Spleen (tissue), 11 donors: ENCODE results near the gene PLCB4. TPM values are rescaled to one million over a fixed set of nuclear protein-coding genes. Genes with fewer than 3 reads are reported as not detected.
A peak's percentile ranks its signal among the peaks of the same experiment; 100 is the strongest.

Experiments
- DNase-seq: peaks from one replicate; pipeline ENCODE4 v3.0.0-alpha.2; 2020
- H3K27ac ChIP-seq, 8 donors: fragments of 200-600 bp; sonication (generic) in 7 of 8; 1 replicate in 4 of 8; 2 replicates in 4 of 8; pipeline versions ENCODE4 v1.5.0 to v1.8.0; 2016 to 2021; ENCODE audit warnings: inconsistent platforms in 4 of 8, mild to moderate bottlenecking in 4 of 8, moderate library complexity in 1 of 8
- H3K27me3 ChIP-seq, 7 donors: fragments of 200-600 bp; sonication (generic) in 6 of 7; replicated peaks in 1 of 7; 1 replicate in 4 of 7; 2 replicates in 3 of 7; pipeline versions ENCODE4 v1.5.0 to v1.8.0; 2016 to 2021; ENCODE audit warnings: inconsistent platforms in 3 of 7, mild to moderate bottlenecking in 1 of 7
- H3K36me3 ChIP-seq, 6 donors: fragments of 200-600 bp; sonication (generic) in 5 of 6; 1 replicate in 4 of 6; 2 replicates in 2 of 6; pipeline versions ENCODE4 v1.5.0 to v1.8.0; 2016 to 2021; ENCODE audit warnings: inconsistent platforms in 2 of 6
- H3K4me1 ChIP-seq, 6 donors: fragments of 200-600 bp; sonication (generic) in 5 of 6; 1 replicate in 3 of 6; 2 replicates in 3 of 6; pipeline versions ENCODE4 v1.5.0 to v1.8.0; 2016 to 2021; ENCODE audit warnings: inconsistent platforms in 3 of 6
- H3K4me3 ChIP-seq, 8 donors: fragments of 200-600 bp; sonication (generic) in 7 of 8; 1 replicate in 4 of 8; 2 replicates in 4 of 8; pipeline versions ENCODE4 v1.5.0 to v1.8.0; 2016 to 2021; ENCODE audit warnings: inconsistent platforms in 4 of 8, mild to moderate bottlenecking in 4 of 8, moderate library complexity in 2 of 8
- H3K9me3 ChIP-seq, 8 donors: fragments of 200-600 bp; sonication (generic) in 7 of 8; 1 replicate in 4 of 8; 2 replicates in 4 of 8; pipeline versions ENCODE4 v1.5.0 to v1.8.0; 2016 to 2021; ENCODE audit warnings: inconsistent platforms in 4 of 8
- POLR2A ChIP-seq, 3 donors: fragments of 450-650 bp; IDR thresholded peaks; one replicate each; pipeline ENCODE4 v1.5.1; 2017; ENCODE audit warnings: antibody characterized with exemption in 3 of 3, mild to moderate bottlenecking in 1 of 3
- POLR2AphosphoS5 ChIP-seq, 3 donors: sonication (generic); formaldehyde crosslinking; IDR thresholded peaks; one replicate each; pipeline ENCODE4 v1.5.1; 2017; ENCODE audit warnings: antibody characterized with exemption in 3 of 3
- WGBS, 5 donors: extraction: QIAGEN DNeasy Blood & Tissue Kit in 3 of 5; methylation state at CpG; one replicate each; pipeline versions ENCODE4 v1.1.5 to v1.1.7; 2013 to 2018; 5-methylcytosine and 5-hydroxymethylcytosine counted together
- intact Hi-C: fragments of 100-400 bp; cut with DNase I; formaldehyde crosslinking; loops from one replicate; pipeline ENCODE4 v1.15.0; 2023; ENCODE audit warnings: low total_unique reads
- polyA plus RNA-seq, 3 donors: library from polyadenylated mRNA; stranded (reverse); fragments of 200-250 nt; gene quantifications; one replicate each; pipeline ENCODE4 v1.2.1, GENCODE V29; 2013
- total RNA-seq, 7 donors: library from RNA; depleted of rRNA in 3 of 7; stranded (reverse); fragments of >200 nt in 3 of 7; fragmentation: NEBNext Ultra II Directional in 4 of 7; extraction: Animal tissue kit (Norgen Biotek cat#: 25700) in 4 of 7; gene quantifications; one replicate each; pipeline versions ENCODE4 v1.1.0 to v1.2.1, GENCODE V29; 2016 to 2021
- TF ChIP-seq, protein P1 (sequence below), 11 experiments: fragments of 200-600 bp in 7 of 11; fragments of 450-650 bp in 4 of 11; sonication (generic) in 4 of 11; IDR thresholded peaks in 8 of 11; conservative IDR thresholded peaks in 3 of 11; 1 replicate in 7 of 11; 2 replicates in 4 of 11; pipeline versions ENCODE4 v1.4.0 to v1.8.0; 2016 to 2021; ENCODE audit warnings: antibody characterized with exemption in 11 of 11, inconsistent platforms in 4 of 11, mild to moderate bottlenecking in 1 of 11
- donor health status: healthy with polysubstance abuse.
- donor health status: DM: no; HTN: no; CAD: no; lungs with moderate emphysema.
- donor health status: DM: no; HTN: no; CAD: no.
- donor health status: Bipolar disorder and iron deficiency.
- donor health status: healthy.
- donor health status: DM: no; HTN: no; CAD: no.
- donor health status: DM: yes; HTN: yes; CAD: no.

PLCB4 gene
- total and polyA plus RNA-seq, 10 donors: 0.43 to 4.9 (median 1.6) TPM

DNA sequence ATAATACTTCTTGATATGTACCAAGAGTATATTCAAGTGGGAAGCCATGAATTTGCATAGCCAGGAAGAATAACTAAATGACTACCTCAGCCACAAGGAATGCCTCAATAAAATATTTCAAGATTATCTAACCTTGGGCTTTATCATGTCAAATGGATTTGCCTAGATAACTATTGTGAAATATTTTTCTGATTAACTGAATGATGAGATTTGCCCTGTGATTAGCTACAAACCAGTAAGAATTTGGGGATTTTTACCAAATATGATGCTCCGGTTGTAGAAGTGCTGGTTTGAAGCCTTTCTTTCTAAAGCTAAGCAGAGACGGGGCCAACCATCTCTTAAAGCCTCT is 319.9 kb downstream of the PLCB4 start:
- TF ChIP-seq POLR2AphosphoS5 (IDR thresholded peaks at IDR 0.05) (no peak), POLR2A (IDR thresholded peaks at IDR 0.05) (no peak)
- TF ChIP-seq, protein P1, sequence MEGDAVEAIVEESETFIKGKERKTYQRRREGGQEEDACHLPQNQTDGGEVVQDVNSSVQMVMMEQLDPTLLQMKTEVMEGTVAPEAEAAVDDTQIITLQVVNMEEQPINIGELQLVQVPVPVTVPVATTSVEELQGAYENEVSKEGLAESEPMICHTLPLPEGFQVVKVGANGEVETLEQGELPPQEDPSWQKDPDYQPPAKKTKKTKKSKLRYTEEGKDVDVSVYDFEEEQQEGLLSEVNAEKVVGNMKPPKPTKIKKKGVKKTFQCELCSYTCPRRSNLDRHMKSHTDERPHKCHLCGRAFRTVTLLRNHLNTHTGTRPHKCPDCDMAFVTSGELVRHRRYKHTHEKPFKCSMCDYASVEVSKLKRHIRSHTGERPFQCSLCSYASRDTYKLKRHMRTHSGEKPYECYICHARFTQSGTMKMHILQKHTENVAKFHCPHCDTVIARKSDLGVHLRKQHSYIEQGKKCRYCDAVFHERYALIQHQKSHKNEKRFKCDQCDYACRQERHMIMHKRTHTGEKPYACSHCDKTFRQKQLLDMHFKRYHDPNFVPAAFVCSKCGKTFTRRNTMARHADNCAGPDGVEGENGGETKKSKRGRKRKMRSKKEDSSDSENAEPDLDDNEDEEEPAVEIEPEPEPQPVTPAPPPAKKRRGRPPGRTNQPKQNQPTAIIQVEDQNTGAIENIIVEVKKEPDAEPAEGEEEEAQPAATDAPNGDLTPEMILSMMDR (IDR thresholded peaks at IDR 0.05 in 8 of 11, conservative IDR thresholded peaks at IDR 0.05 in 3 of 11): no peak
- no peaks in the 10 kb centered on the region for H3K4me1 ChIP-seq
- peaks cover 0 to 6% (median 0%) of the 10 kb centered on the region in 8 donors for H3K9me3 ChIP-seq
- intact Hi-C loops: no loop called here
- WGBS, 5 donors: 72 to 98% (median 97%) methylated on average over 2 of the region's 2 CpGs
- no peak overlapping the region for H3K27ac ChIP-seq
- H3K4me3 ChIP-seq: no peak overlapping the region
- H3K27me3 ChIP-seq: no peaks in the 10 kb centered on the region
- H3K36me3 ChIP-seq: no peaks in the 10 kb centered on the region
- DNase-seq: no peak

DNA sequence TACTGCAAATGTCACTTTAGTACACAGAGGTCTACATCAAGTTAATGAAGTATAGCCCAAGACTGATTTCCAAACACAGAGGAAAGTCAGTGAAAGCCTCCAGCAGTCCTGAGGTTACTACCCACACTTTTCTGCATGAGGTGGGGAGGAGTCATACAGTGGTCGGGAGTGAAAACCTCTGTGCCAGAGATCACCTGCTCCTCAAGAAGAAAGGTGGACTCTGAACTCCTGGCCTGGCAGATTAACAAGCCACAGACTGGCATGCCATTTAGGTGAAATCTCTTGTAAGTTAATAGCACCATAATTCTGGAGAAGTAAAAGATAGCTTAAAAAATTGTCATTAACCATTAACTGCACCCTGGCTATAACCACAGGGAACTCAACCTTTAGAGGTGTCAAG is 320.5 kb downstream of the PLCB4 start:
- TF ChIP-seq, protein P1 (IDR thresholded peaks at IDR 0.05 in 8 of 11, conservative IDR thresholded peaks at IDR 0.05 in 3 of 11): no peak
- TF ChIP-seq POLR2A (IDR thresholded peaks at IDR 0.05) (no peak), POLR2AphosphoS5 (IDR thresholded peaks at IDR 0.05) (no peak)
- DNase-seq: no peak

DNA sequence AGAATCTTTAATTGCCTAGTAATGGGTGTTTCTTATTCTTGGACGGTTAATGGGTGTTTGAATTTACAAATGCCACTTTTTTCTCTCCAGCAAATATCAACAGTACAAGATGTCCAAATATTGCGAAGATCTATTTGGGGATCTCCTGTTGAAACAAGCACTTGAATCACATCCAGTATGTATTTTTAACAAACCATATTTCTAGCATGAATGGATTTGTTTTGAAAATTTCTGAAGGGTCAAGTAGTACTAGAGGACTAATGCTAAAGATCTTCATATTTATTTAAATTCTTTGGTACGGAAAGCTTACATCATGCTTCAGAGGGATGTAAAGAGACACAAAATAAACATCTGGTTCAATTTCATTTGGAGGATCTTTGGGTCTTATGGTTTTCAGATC is 321.6 kb downstream of the PLCB4 start:
- Histone ChIP-seq H3K27ac (no peak overlapping the region), H3K36me3 (no peaks in the 10 kb centered on the region), H3K4me1 (no peaks in the 10 kb centered on the region), H3K4me3 (no peak overlapping the region), H3K9me3 (peaks cover 0 to 3% (median 0%) of the 10 kb centered on the region in 8 donors), H3K27me3 (no peaks in the 10 kb centered on the region)
- WGBS, 5 donors: 70 to 89% (median 84%) methylated on average over 3 of the region's 3 CpGs
- DNase-seq: no peak
- intact Hi-C loops: no loop called here
- TF ChIP-seq POLR2A (IDR thresholded peaks at IDR 0.05) (no peak), POLR2AphosphoS5 (IDR thresholded peaks at IDR 0.05) (no peak)
- TF ChIP-seq, protein P1 (IDR thresholded peaks at IDR 0.05 in 8 of 11, conservative IDR thresholded peaks at IDR 0.05 in 3 of 11): no peak

More for the DNA sequence above, 320.5 kb downstream of the PLCB4 start:
- Histone ChIP-seq H3K36me3 (no peaks in the 10 kb centered on the region), H3K4me3 (no peak overlapping the region), H3K4me1 (no peaks in the 10 kb centered on the region), H3K27me3 (no peaks in the 10 kb centered on the region), H3K9me3 (peaks cover 0 to 6% (median 0%) of the 10 kb centered on the region in 8 donors), H3K27ac (no peak overlapping the region)
- WGBS, 5 donors: 69 to 96% (median 83%) methylated on average over 1 of the region's 1 CpG
- intact Hi-C loops: no loop called here

DNA sequence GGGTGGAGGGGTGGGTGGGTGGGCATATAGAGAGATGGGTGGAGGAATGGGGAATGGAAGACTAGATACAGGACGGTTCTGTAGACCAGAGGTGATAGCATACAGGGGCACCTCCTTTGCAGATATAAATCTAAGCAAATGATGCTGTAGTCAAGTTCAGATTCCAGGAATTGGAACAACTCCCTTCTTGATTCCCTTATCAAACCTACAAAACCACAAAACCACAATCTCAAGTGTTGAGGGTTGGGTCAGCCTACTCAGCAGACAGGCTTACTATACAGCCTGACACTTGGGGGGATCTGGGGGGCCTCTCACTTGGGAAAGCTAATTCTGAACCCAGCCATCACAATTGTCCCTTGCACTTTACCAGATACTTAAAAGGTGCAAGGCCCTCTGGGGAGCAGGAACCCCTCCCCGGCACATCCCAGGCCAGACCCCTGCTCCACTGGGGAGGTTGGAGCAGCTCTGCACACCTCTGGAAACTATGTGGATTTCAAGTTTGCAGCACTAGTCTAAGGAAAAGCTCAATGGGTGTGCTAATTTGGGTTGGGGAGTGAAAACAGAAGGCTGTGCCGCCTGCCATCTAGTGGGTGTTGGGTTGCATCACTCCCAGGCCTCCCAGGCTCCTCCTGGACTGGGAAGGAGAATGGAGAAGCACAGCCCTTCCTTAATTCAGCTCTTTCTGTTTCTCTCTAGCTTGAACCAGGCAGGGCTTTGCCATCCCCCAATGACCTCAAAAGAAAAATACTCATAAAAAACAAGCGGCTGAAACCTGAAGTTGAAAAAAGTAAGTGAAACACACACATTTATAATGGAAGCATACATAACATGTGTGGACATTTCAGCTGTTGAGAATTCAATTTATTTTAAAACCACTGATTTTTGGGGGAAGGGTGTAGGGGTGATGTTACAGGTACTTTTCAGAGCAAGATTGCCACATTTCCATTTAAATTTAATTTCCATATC is 324.3 kb downstream of the PLCB4 start:
- WGBS, 5 donors: 56 to 67% (median 59%) methylated on average over 4 of the region's 4 CpGs
- no peaks in the 10 kb centered on the region for H3K27me3 ChIP-seq
- no peak overlapping the region for H3K4me3 ChIP-seq
- no peaks in the 10 kb centered on the region for H3K9me3 ChIP-seq
- no peak for TF ChIP-seq POLR2A (IDR thresholded peaks at IDR 0.05)
- TF ChIP-seq, protein P1 (IDR thresholded peaks at IDR 0.05 in 8 of 11, conservative IDR thresholded peaks at IDR 0.05 in 3 of 11): peak in 8 of 11 experiments; percentile 40 to 71 (median 49)
- intact Hi-C loops: no loop called here
- H3K36me3 ChIP-seq: no peaks in the 10 kb centered on the region
- no peak overlapping the region for H3K27ac ChIP-seq
- DNase-seq: no peak
- peaks cover 0 to 7% (median 0%) of the 10 kb centered on the region in 6 donors for H3K4me1 ChIP-seq
